HepG2 (cell line): ENCODE measurements around the gene PDLIM7. TPM values are rescaled to one million over a fixed set of nuclear protein-coding genes. Genes with fewer than 3 reads are reported as not detected.

Experiments
- ATAC-seq: fragments of 200-7000 bp; cut with Tn5 transposase; 3 replicates; pipeline ENCODE4 v1.9.1; 2020; ENCODE audit warnings: mild to moderate bottlenecking, moderate library complexity
- BruUV-seq: library from RNA; stranded (reverse); fragments of 400-500 nt; replicated peaks from 2 replicates; lab custom pipeline; 2021; lab: Mats Ljungman, UMichigan
- CTCF ChIA-PET: fragments of 300-600 bp; formaldehyde crosslinking; extraction: SDS; loops from one replicate; lab custom pipeline; 2021; ENCODE audit warnings: low total read pairs, inconsistent platforms, low intra/inter-chr PET ratio; lab: Yijun Ruan, JAX
- POLR2A ChIA-PET: fragments of 350-600 bp; sonication (Branson Sonifier 250); formaldehyde crosslinking; loops from one replicate; lab custom pipeline; 2020; ENCODE audit warnings: antibody characterized with exemption, inconsistent platforms; lab: Yijun Ruan, JAX
- DNase-seq: peaks from one replicate; pipeline ENCODE4 v3.0.0-alpha.2; 2015; ENCODE audit warnings: low spot score
- FAIRE-seq: peaks from 3 replicates; lab custom pipeline; 2011; peaks lifted over from hg19 to GRCh38; lab: Jason Lieb, UNC
- H2AFZ ChIP-seq: one replicate; pipeline ENCODE4 v1.6.1; 2011; ENCODE audit warnings: low read length, inconsistent platforms
- H3K27ac ChIP-seq: fragments of 300-600 bp; 3 replicates; pipeline ENCODE4 v1.8.0; 2011; ENCODE audit warnings: mixed run types, mild to moderate bottlenecking, mixed read lengths, low read length, inconsistent platforms; ENCODE audit not compliant: insufficient read depth; ENCODE audit errors: extremely low read length
- H3K27me3 ChIP-seq, 2 experiments: fragments of 200-600 bp in 1 of 2; 2 replicates in 1 of 2; 3 replicates in 1 of 2; pipeline versions ENCODE4 v1.6.0 to v1.8.0; 2011; ENCODE audit warnings: low read length in 2 of 2, mild to moderate bottlenecking in 2 of 2, moderate library complexity in 2 of 2, inconsistent platforms in 1 of 2; ENCODE audit not compliant: insufficient read depth in 2 of 2, control insufficient read depth in 1 of 2
- H3K36me3 ChIP-seq, 2 experiments: fragments of 200-600 bp in 1 of 2; replicated peaks in 1 of 2; 2 replicates in 1 of 2; 3 replicates in 1 of 2; pipeline versions ENCODE4 v1.5.1 to v1.8.0; 2011; ENCODE audit warnings: low read length in 2 of 2, inconsistent platforms in 1 of 2; ENCODE audit not compliant: insufficient read depth in 2 of 2, control insufficient read depth in 1 of 2
- H3K4me1 ChIP-seq: 2 replicates; pipeline ENCODE4 v1.5.1; 2012; ENCODE audit warnings: low read length, inconsistent platforms; ENCODE audit not compliant: insufficient read depth
- H3K4me2 ChIP-seq: 2 replicates; pipeline ENCODE4 v1.6.0; 2011; ENCODE audit warnings: low read depth, low read length, inconsistent platforms
- H3K4me3 ChIP-seq, 3 experiments: fragments of 200-600 bp in 1 of 3; sonication (generic), shearing (Covaris generic) in 1 of 3; replicated peaks in 1 of 3; 2 replicates each; pipeline ENCODE4 v1.5.1; 2011 to 2016; ENCODE audit warnings: low read length in 3 of 3, inconsistent platforms in 2 of 3, low read depth in 2 of 3, mild to moderate bottlenecking in 2 of 3, control low read depth in 1 of 3, mixed read lengths in 1 of 3; ENCODE audit not compliant: insufficient read depth in 1 of 3
- H3K79me2 ChIP-seq: one replicate; pipeline ENCODE4 v1.6.1; 2011; ENCODE audit warnings: low read length, inconsistent platforms; ENCODE audit not compliant: insufficient read depth
- H3K9ac ChIP-seq: 2 replicates; pipeline ENCODE4 v1.6.0; 2011; ENCODE audit warnings: mild to moderate bottlenecking, low read depth, low read length, inconsistent platforms; ENCODE audit not compliant: insufficient read depth
- H3K9me3 ChIP-seq: 2 replicates; pipeline ENCODE4 v1.5.1; 2012; ENCODE audit warnings: mild to moderate bottlenecking, low read length
- H4K20me1 ChIP-seq: 2 replicates; pipeline ENCODE4 v1.6.0; 2011; ENCODE audit warnings: inconsistent platforms, mild to moderate bottlenecking, low read length, moderate library complexity; ENCODE audit not compliant: insufficient read depth
- AGO1 ChIP-seq: fragments of 200-400 bp; formaldehyde crosslinking; IDR thresholded peaks from 2 replicates; pipeline ENCODE4 v1.6.1; 2017; ENCODE audit warnings: mild to moderate bottlenecking, low read depth, low read length, moderate library complexity; ENCODE audit not compliant: poor library complexity, severe bottlenecking
- ARID2 ChIP-seq: sonication (generic); formaldehyde crosslinking; IDR thresholded peaks from 2 replicates; pipeline ENCODE4 v1.8.1; 2022; ENCODE audit warnings: mild to moderate bottlenecking, missing genetic modification reagents, borderline replicate concordance
- HOXA3 ChIP-seq: sonication (generic); formaldehyde crosslinking; IDR thresholded peaks from 2 replicates; pipeline ENCODE4 v1.5.0; 2020; ENCODE audit warnings: missing genetic modification reagents
- NR2C2 ChIP-seq: sonication (generic); formaldehyde crosslinking; IDR thresholded peaks from 2 replicates; pipeline ENCODE4 v1.4.0; 2020; ENCODE audit warnings: missing genetic modification reagents, mild to moderate bottlenecking, moderate library complexity, borderline replicate concordance
- NR2F1 ChIP-seq, 2 experiments: fragments of 450-650 bp in 1 of 2; formaldehyde crosslinking in 1 of 2; IDR thresholded peaks; 2 replicates each; pipeline versions ENCODE4 v1.5.0 to v1.6.1; 2016 to 2020; ENCODE audit warnings: mild to moderate bottlenecking in 1 of 2, missing compliant biosample characterization in 1 of 2, missing genetic modification reagents in 1 of 2, moderate library complexity in 1 of 2
- PCBP1 ChIP-seq: fragments of 200-400 bp; formaldehyde crosslinking; IDR thresholded peaks from 2 replicates; pipeline ENCODE4 v1.6.1; 2017; ENCODE audit warnings: mild to moderate bottlenecking, low read depth, low read length, borderline replicate concordance
- RAD21 ChIP-seq: fragments of 450-650 bp; formaldehyde crosslinking; IDR thresholded peaks from 2 replicates; pipeline ENCODE4 v1.5.0; 2020; ENCODE audit warnings: mild to moderate bottlenecking
- RARG ChIP-seq: sonication (generic); formaldehyde crosslinking; IDR thresholded peaks from 2 replicates; pipeline ENCODE4 v1.4.0; 2020; ENCODE audit warnings: low read depth, mild to moderate bottlenecking, missing genetic modification reagents
- REPIN1 ChIP-seq: sonication (generic); formaldehyde crosslinking; IDR thresholded peaks from 2 replicates; pipeline ENCODE4 v1.8.0; 2022; ENCODE audit warnings: missing genetic modification reagents, low read depth, mild to moderate bottlenecking, borderline replicate concordance
- STAG1 ChIP-seq: sonication (generic); formaldehyde crosslinking; IDR thresholded peaks from 2 replicates; pipeline ENCODE4 v1.4.0; 2020; ENCODE audit warnings: missing genetic modification reagents
- TBX2 ChIP-seq: sonication (generic); formaldehyde crosslinking; IDR thresholded peaks from 2 replicates; pipeline ENCODE4 v1.5.0; 2020; ENCODE audit warnings: missing genetic modification reagents, mild to moderate bottlenecking, borderline replicate concordance
- TGIF2 ChIP-seq: IDR thresholded peaks from 2 replicates; pipeline ENCODE4 v1.6.1; 2016; ENCODE audit warnings: control low read depth, missing compliant biosample characterization
- ZNF263 ChIP-seq: sonication (generic); formaldehyde crosslinking; IDR thresholded peaks from 2 replicates; pipeline ENCODE4 v1.4.0; 2020; ENCODE audit warnings: missing genetic modification reagents
- ZNF451 ChIP-seq: sonication (generic); formaldehyde crosslinking; IDR thresholded peaks from 2 replicates; pipeline ENCODE4 v1.5.0; 2020; ENCODE audit warnings: mild to moderate bottlenecking, missing genetic modification reagents
- ZNF546 ChIP-seq: sonication (generic); formaldehyde crosslinking; conservative IDR thresholded peaks from 2 replicates; pipeline ENCODE4 v1.8.1; 2023; ENCODE audit warnings: mild to moderate bottlenecking, missing genetic modification reagents
- WGBS: methylation state at CpG from one replicate; pipeline ENCODE4 v1.1.6; 2017; ENCODE audit warnings: low lambda C conversion rate; 5-methylcytosine and 5-hydroxymethylcytosine counted together
- in situ Hi-C: cut with HindIII; loops from 2 replicates; pipeline ENCODE4 v1.10.0; 2017; ENCODE audit warnings: low pct_unique_long_range_greater_than_20kb; ENCODE audit not compliant: extremely low pct_ligation_motif_present
- intact Hi-C: fragments of 100-400 bp; cut with micrococcal nuclease; formaldehyde crosslinking; loops from one replicate; pipeline ENCODE4 v1.10.0; 2022; ENCODE audit not compliant: unreplicated experiment
- polyA plus RNA-seq, 8 experiments: library from polyadenylated mRNA; depleted of rRNA in 3 of 8; stranded (reverse) in 7 of 8; unstranded in 1 of 8; fragments of >200 nt; fragmentation: Illumina TruSeq in 4 of 8; extraction: Trizol in 4 of 8; gene quantifications; 2 replicates each; pipeline versions ENCODE4 v1.2.1 to v1.2.3, GENCODE V29; 2011 to 2016; ENCODE audit warnings: low read depth in 4 of 8, missing spikeins in 1 of 8, mixed read lengths in 1 of 8; ENCODE audit not compliant: insufficient read depth in 1 of 8
- total RNA-seq, 5 experiments: library from RNA; depleted of rRNA; stranded (reverse); fragments of >200 nt; fragmentation: Illumina TruSeq; extraction: Trizol; gene quantifications; 2 replicates each; pipeline ENCODE4 v1.2.3, GENCODE V29; 2016; ENCODE audit warnings: low read depth in 1 of 5
- TF ChIP-seq, protein P1 (sequence below): sonication (generic); formaldehyde crosslinking; IDR thresholded peaks from 2 replicates; pipeline ENCODE4 v1.8.1; 2023; ENCODE audit warnings: mild to moderate bottlenecking, inconsistent platforms, moderate library complexity, missing genetic modification reagents, borderline replicate concordance
- TF ChIP-seq, protein P2 (sequence below): sonication (generic); formaldehyde crosslinking; IDR thresholded peaks from 2 replicates; pipeline ENCODE4 v1.5.0; 2020; ENCODE audit warnings: missing genetic modification reagents
- TF ChIP-seq, protein P3 (sequence below): sonication (generic); formaldehyde crosslinking; IDR thresholded peaks from 2 replicates; pipeline ENCODE4 v1.4.0; 2020; ENCODE audit warnings: low read depth, mild to moderate bottlenecking, missing genetic modification reagents
- TF ChIP-seq, protein P4 (sequence below): sonication (generic); formaldehyde crosslinking; IDR thresholded peaks from 2 replicates; pipeline ENCODE4 v1.5.1; 2020; ENCODE audit warnings: mild to moderate bottlenecking, missing genetic modification reagents, moderate library complexity

Gene PDLIM7
- total and polyA plus RNA-seq, 2 of the 13 experiments (the other 11 are each of a cell fraction or from before 2014, with no cell fraction given), result 21.1 to 31.3 TPM

DNA sequence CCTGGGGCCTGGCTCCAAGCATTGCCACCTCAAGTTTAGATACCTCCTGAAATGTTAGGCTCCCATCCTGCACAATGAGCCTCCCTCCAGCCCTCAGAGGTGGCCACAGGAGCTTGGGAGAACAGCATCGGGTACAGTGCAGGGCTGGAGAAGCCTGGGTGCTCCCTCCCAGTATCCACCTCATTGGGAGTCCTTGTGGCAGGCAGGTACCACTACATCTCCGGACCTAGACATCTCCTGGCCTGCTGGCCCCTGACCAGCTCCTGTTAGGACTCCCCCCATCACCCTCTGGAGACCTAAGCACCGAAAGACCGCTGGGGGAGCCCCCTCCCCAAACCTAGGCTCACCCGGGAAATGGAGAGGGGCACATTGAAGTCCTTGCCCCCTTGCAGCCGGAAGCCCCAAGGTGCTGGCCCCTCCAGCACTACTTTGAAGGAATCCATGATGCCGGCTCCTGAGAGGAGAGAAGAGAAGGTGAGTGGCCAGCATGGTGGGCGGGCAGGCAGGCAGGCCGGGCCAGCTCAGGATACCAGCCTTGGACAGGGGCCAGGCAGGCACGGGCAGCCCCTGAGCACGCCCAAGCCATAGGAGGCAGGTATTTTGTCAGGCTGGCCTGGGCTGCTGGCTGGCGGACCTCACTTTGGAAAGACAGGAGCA, 1.2 kb downstream of the PDLIM7 start:
- POLR2A ChIA-PET, result interaction anchor here (1.0 to 3.6 kb wide), 11 partner anchors 13 to 409 kb away, joined by 4 to 42 read pairs (median 8); partner anchors contain the start of genes DDX41, DOK3 and FGFR4
- Histone ChIP-seq H3K36me3 (peaks cover 0 to under 1% of the 10 kb centered on the region in 2 experiments; a peak in 1 of 5 replicates), H3K27me3 (peaks cover 0 to 23% of the 10 kb centered on the region in 2 experiments; a peak in 2 of 5 replicates), H3K79me2 (no peaks in the 10 kb centered on the region), H3K9me3 (no peaks in the 10 kb centered on the region), H3K4me1 (peaks cover 45% of the 10 kb centered on the region), H3K9ac (peak overlapping the region; percentile 83), H3K27ac (peak overlapping the region; percentile 60), H4K20me1 (peaks cover 15% of the 10 kb centered on the region; the same call in 1 of the 2 replicates), H3K4me2 (peak overlapping the region; percentile 99), H2AFZ (no peak overlapping the region), H3K4me3 (peak overlapping the region; percentile 64 to 85 (median 65))
- in situ Hi-C loops (no loop called here), intact Hi-C loops (loop anchor here (2.0 to 5.0 kb wide), 2 partner anchors 39 to 184 kb away; partner anchors contain the start of gene MXD3)
- DNase-seq (peak; percentile 70), FAIRE-seq (peak; percentile 56), ATAC-seq (peak; percentile 61)
- BruUV-seq, result no TSS peak
- CTCF ChIA-PET, result no interaction called here
- WGBS, result 38% methylated on average over 3 of the region's 12 CpGs
- TF ChIP-seq RARG (CRISPR knock-in tag), result no peak
- no peak for TF ChIP-seq PCBP1
- peak; percentile 9; the same call in 1 of the 2 replicates for TF ChIP-seq STAG1 (CRISPR knock-in tag)
- TF ChIP-seq RAD21 (CRISPR knock-in tag), result 0 out of 2 replicates have a peak, but pooled peaks have one; percentile 6
- 0 out of 2 replicates have a peak, but pooled peaks have one; percentile 28 for TF ChIP-seq ARID2 (CRISPR knock-in tag)
- TF ChIP-seq TBX2 (CRISPR knock-in tag), result peak; percentile 3; the same call in 1 of the 2 replicates
- TF ChIP-seq, protein P1, sequence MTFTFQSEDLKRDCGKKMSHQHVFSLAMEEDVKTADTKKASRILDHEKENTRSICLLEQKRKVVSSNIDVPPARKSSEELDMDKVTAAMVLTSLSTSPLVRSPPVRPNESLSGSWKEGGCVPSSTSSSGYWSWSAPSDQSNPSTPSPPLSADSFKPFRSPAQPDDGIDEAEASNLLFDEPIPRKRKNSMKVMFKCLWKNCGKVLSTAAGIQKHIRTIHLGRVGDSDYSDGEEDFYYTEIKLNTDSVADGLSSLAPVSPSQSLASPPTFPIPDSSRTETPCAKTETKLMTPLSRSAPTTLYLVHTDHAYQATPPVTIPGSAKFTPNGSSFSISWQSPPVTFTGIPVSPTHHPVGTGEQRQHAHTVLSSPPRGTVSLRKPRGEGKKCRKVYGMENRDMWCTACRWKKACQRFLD, result 0 out of 2 replicates have a peak, but pooled peaks have one; percentile 13
- TF ChIP-seq ZNF546 (CRISPR knock-in tag), result no peak
- peak; percentile 9 for TF ChIP-seq AGO1
- peak; percentile 31; the same call in 1 of the 2 replicates for TF ChIP-seq ZNF451 (CRISPR knock-in tag)
- TF ChIP-seq, protein P2, sequence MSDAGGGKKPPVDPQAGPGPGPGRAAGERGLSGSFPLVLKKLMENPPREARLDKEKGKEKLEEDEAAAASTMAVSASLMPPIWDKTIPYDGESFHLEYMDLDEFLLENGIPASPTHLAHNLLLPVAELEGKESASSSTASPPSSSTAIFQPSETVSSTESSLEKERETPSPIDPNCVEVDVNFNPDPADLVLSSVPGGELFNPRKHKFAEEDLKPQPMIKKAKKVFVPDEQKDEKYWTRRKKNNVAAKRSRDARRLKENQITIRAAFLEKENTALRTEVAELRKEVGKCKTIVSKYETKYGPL, result no peak
- TF ChIP-seq NR2F1 (CRISPR knock-in tag; IDR thresholded peaks at IDR 0.05), result no peak
- TF ChIP-seq NR2C2, result no peak
- TF ChIP-seq, protein P3, sequence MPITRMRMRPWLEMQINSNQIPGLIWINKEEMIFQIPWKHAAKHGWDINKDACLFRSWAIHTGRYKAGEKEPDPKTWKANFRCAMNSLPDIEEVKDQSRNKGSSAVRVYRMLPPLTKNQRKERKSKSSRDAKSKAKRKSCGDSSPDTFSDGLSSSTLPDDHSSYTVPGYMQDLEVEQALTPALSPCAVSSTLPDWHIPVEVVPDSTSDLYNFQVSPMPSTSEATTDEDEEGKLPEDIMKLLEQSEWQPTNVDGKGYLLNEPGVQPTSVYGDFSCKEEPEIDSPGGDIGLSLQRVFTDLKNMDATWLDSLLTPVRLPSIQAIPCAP, result no peak
- TF ChIP-seq HOXA3 (CRISPR knock-in tag), result peak; percentile 38; the same call in 1 of the 2 replicates
- no peak for TF ChIP-seq TGIF2 (CRISPR knock-in tag)
- peak; percentile 79 for TF ChIP-seq ZNF263 (CRISPR knock-in tag)
- TF ChIP-seq REPIN1, result 0 out of 2 replicates have a peak, but pooled peaks have one; percentile 26
- TF ChIP-seq, protein P4, sequence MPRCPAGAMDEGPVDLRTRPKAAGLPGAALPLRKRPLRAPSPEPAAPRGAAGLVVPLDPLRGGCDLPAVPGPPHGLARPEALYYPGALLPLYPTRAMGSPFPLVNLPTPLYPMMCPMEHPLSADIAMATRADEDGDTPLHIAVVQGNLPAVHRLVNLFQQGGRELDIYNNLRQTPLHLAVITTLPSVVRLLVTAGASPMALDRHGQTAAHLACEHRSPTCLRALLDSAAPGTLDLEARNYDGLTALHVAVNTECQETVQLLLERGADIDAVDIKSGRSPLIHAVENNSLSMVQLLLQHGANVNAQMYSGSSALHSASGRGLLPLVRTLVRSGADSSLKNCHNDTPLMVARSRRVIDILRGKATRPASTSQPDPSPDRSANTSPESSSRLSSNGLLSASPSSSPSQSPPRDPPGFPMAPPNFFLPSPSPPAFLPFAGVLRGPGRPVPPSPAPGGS (CRISPR knock-in tag), result peak; percentile 49
